ENCODE measurements around the gene ZNF573.
A peak's percentile ranks its signal among the peaks of the same experiment; 100 is the strongest.

DNA sequence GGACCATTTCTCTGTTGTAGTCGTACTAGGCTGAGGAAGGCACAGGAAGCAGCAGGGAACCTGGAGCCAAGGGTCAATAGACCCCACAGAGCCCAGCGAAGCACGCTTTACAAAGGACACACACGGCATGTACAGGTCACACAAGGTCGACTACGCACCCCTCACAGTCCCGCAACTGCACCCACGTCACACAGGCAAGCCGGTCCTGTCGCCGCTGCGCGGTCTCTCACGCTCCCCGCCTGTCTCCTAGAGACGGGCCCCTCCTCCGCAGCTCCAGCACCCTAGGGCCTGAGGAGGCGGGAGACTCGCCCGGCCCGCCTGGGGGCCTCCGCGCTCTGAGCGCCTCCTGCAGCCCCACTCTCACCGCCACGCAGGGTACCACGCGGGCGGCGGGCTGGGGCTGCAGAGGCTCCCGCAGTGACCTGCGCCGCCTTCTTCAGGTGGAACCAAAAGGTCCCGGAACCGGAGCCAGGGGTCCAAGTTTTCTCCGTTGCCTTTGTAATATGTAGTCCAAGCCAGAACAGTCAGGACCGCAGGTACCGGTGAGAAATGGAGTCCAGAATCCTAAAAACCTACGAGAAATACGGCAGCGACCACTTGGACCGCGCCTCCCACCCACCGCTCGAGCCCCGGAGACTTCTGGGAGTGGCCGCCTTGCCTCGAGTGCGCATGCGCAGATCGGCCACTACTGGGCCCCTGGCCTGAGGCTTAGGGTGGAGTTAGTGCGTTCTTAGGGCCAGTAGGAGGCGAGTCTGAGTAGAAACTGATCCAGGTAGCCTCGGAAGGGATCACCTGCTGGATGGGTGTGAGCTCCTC lies 60.1 kb downstream of the ZNF573 start, which contains the start of gene ZNF607:
- TF ChIP-seq, protein P1, sequence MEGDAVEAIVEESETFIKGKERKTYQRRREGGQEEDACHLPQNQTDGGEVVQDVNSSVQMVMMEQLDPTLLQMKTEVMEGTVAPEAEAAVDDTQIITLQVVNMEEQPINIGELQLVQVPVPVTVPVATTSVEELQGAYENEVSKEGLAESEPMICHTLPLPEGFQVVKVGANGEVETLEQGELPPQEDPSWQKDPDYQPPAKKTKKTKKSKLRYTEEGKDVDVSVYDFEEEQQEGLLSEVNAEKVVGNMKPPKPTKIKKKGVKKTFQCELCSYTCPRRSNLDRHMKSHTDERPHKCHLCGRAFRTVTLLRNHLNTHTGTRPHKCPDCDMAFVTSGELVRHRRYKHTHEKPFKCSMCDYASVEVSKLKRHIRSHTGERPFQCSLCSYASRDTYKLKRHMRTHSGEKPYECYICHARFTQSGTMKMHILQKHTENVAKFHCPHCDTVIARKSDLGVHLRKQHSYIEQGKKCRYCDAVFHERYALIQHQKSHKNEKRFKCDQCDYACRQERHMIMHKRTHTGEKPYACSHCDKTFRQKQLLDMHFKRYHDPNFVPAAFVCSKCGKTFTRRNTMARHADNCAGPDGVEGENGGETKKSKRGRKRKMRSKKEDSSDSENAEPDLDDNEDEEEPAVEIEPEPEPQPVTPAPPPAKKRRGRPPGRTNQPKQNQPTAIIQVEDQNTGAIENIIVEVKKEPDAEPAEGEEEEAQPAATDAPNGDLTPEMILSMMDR (IDR thresholded peaks at IDR 0.05) = peak; percentile 45 to 79 (median 60)
- peak in 2 of 4 donors; percentile 51 to 71 for TF ChIP-seq POLR2A (IDR thresholded peaks at IDR 0.05)

Measured in esophagus squamous epithelium (tissue), 4 donors.